ENCODE data around the gene PCDHB2.

- TF ChIP-seq CTCF (IDR thresholded peaks at IDR 0.05; ENCODE audit: borderline replicate concordance, extremely low read depth, low read length, poor library complexity, severe bottlenecking) = no peak
- no peak for TF ChIP-seq EZH2 (IDR thresholded peaks at IDR 0.05; ENCODE audit: borderline replicate concordance, low read depth, low read length, severe bottlenecking)
Measured at GRCh38 chr5:141050622-141051520, 43.5 kb upstream of the PCDHB2 start, which contains the start of gene PCDHB1.

Data from DND-41 (cell line).